T-cell (primary cell): Measurements from ENCODE around the gene REEP5. TPM values are rescaled to one million over a fixed set of nuclear protein-coding genes. Genes with fewer than 3 reads are reported as not detected.
"Not testable (repeated sequence)": the region's sequence is repeated elsewhere in the genome, so short reads cannot be mapped to it uniquely, and the experiment has no call there.

Experiments
- ATAC-seq, 4 experiments: fragments of 200-7000 bp in 3 of 4; fragments of 150-1000 bp in 1 of 4; cut with Tn5 transposase; replicated peaks in 1 of 4; 1 replicate in 3 of 4; 2 replicates in 1 of 4; pipeline ENCODE4 v1.10.0; 2021; ENCODE audit warnings: moderate library complexity in 3 of 4, mild to moderate bottlenecking in 2 of 4, moderate number of reproducible peaks in 1 of 4
- CTCF ChIA-PET, 2 donors: fragments of 300-600 bp; sonication (Branson Sonifier 250); formaldehyde crosslinking; loops; one replicate each; lab custom pipeline; 2022; ENCODE audit warnings: antibody characterized with exemption in 2 of 2; lab: Charles Lee
- POLR2A ChIA-PET, 2 donors: fragments of 300-600 bp; sonication (Branson Sonifier 250); formaldehyde crosslinking; loops; one replicate each; lab custom pipeline; 2022; ENCODE audit warnings: antibody characterized with exemption in 2 of 2; lab: Charles Lee
- DNase-seq, 35 experiments: peaks; one replicate each; pipeline versions ENCODE4 v3.0.0 to v3.0.0-alpha.2; 2013 to 2023
- H3K27ac ChIP-seq: one replicate; pipeline ENCODE4 v1.5.1; 2013; ENCODE audit warnings: low read length
- H3K27me3 ChIP-seq, 2 experiments: replicated peaks in 1 of 2; 1 replicate in 1 of 2; 2 replicates in 1 of 2; pipeline versions ENCODE4 v1.6.1 to v1.7.0; 2013; ENCODE audit warnings: low read length in 1 of 2, mixed read lengths in 1 of 2; ENCODE audit not compliant: control insufficient read depth in 2 of 2, insufficient read depth in 2 of 2; ENCODE audit errors: extremely low read depth in 1 of 2
- H3K36me3 ChIP-seq, 2 donors: 1 replicate in 1 of 2; 2 replicates in 1 of 2; pipeline versions ENCODE4 v1.6.1 to v1.7.0; 2013; ENCODE audit warnings: low read length in 1 of 2; ENCODE audit not compliant: control insufficient read depth in 2 of 2, insufficient read depth in 1 of 2; ENCODE audit errors: extremely low read depth in 1 of 2
- H3K4me1 ChIP-seq, 2 experiments: 1 replicate in 1 of 2; 2 replicates in 1 of 2; pipeline versions ENCODE4 v1.6.1 to v1.7.0; 2013; ENCODE audit warnings: low read length in 2 of 2, mixed read lengths in 1 of 2; ENCODE audit not compliant: insufficient read depth in 2 of 2, control insufficient read depth in 1 of 2; ENCODE audit errors: extremely low read depth in 1 of 2
- H3K4me3 ChIP-seq, 2 donors: 1 replicate in 1 of 2; 2 replicates in 1 of 2; pipeline versions ENCODE4 v1.5.1 to v1.7.0; 2013; ENCODE audit warnings: mild to moderate bottlenecking in 2 of 2, low read length in 1 of 2, moderate library complexity in 1 of 2; ENCODE audit not compliant: control insufficient read depth in 1 of 2; ENCODE audit errors: extremely low read depth in 1 of 2
- H3K9me3 ChIP-seq: 2 replicates; pipeline ENCODE4 v1.7.0; 2013
- H3K27ac Mint-ChIP-seq, 2 donors: one replicate each; pipeline ENCODE4 v1.8.0; 2020 to 2021; ENCODE audit warnings: mild to moderate bottlenecking in 2 of 2, mixed read lengths in 2 of 2
- H3K27me3 Mint-ChIP-seq, 2 donors: one replicate each; pipeline ENCODE4 v1.8.0; 2021 to 2022; ENCODE audit warnings: mixed read lengths in 2 of 2
- H3K36me3 Mint-ChIP-seq: one replicate; pipeline ENCODE4 v1.8.0; 2021; ENCODE audit warnings: mixed read lengths
- H3K4me1 Mint-ChIP-seq, 3 donors: one replicate each; pipeline ENCODE4 v1.8.0; 2020 to 2022; ENCODE audit warnings: mixed read lengths in 3 of 3, mild to moderate bottlenecking in 1 of 3
- H3K4me3 Mint-ChIP-seq, 3 donors: one replicate each; pipeline ENCODE4 v1.8.0; 2020 to 2022; ENCODE audit warnings: mild to moderate bottlenecking in 3 of 3, mixed read lengths in 3 of 3, moderate library complexity in 3 of 3
- H3K9me3 Mint-ChIP-seq, 3 donors: one replicate each; pipeline ENCODE4 v1.8.0; 2020 to 2022; ENCODE audit warnings: mixed read lengths in 3 of 3
- WGBS: methylation state at CpG from one replicate; pipeline ENCODE4 v1.1.5; 2013; ENCODE audit warnings: missing lambda C conversion rate; ENCODE audit not compliant: insufficient coverage; 5-methylcytosine and 5-hydroxymethylcytosine counted together
- total RNA-seq, 35 experiments: library from RNA in 6 of 35; stranded (reverse) in 6 of 35; fragments of 120-200 nt in 1 of 35; gene quantifications; one replicate each; pipeline versions ENCODE4 v1.2.1 to v1.2.4 and lab custom pipeline; 2013 to 2026

Gene REEP5
- total RNA-seq, 5 donors from 2014 or later (not counting 1 experiment from before 2014, with no cell fraction given) = 23.0 to 71.1 (median 53.2) TPM

DNA sequence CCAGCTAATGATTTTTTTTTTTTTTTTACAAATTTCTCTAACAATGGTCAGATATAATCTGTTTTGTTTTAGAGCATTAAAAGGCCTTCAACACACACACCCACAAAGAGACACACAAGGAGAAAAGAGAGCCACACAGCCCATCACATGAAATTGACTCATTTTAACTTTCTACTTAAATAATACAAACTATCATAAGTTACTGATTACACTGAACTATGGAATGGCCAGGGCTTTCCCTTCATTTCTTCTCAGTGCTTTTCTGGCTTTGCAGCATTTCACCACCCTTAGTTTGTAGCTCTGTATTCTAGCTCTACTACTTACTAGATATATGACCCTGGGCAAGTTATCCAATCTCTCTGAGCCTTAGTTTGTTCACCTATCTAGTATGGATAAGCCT lies 13.2 kb downstream of the REEP5 start:
- no peak overlapping the region for H3K27ac Mint-ChIP-seq
- no peak for ATAC-seq
- DNase-seq = no peak
- H3K9me3 Mint-ChIP-seq = no peaks in the 10 kb centered on the region
- H3K4me1 Mint-ChIP-seq = peaks cover 31 to 54% (median 44%) of the 10 kb centered on the region in 3 donors
- H3K36me3 Mint-ChIP-seq = peaks cover 35% of the 10 kb centered on the region
- Histone ChIP-seq H3K4me3 (no peak overlapping the region), H3K4me1 (no peaks in the 10 kb centered on the region), H3K27ac (no peak overlapping the region), H3K36me3 (peaks cover 0 to 35% of the 10 kb centered on the region in 2 donors), H3K9me3 (no peaks in the 10 kb centered on the region), H3K27me3 (no peaks in the 10 kb centered on the region)
- ChIA-PET POLR2A (interaction anchor here (0.5 to 1.0 kb wide), 4 partner anchors 11 to 67 kb away, joined by 4 to 5 read pairs (median 4); no protein-coding TSS in a partner anchor), CTCF (interaction anchor here in 1 of 2 donors (0.6 kb wide), 1 partner anchor 67 kb away, joined by 3 read pairs; no protein-coding TSS in a partner anchor)
- no peak overlapping the region for H3K4me3 Mint-ChIP-seq
- H3K27me3 Mint-ChIP-seq = no peaks in the 10 kb centered on the region

GRCh38 chr5:112907166-112907631 lies 14.8 kb downstream of the REEP5 start:
- Histone ChIP-seq H3K9me3 (no peaks in the 10 kb centered on the region), H3K4me1 (no peaks in the 10 kb centered on the region), H3K27ac (no peak overlapping the region), H3K4me3 (no peak overlapping the region), H3K27me3 (no peaks in the 10 kb centered on the region), H3K36me3 (peaks cover 0 to 30% of the 10 kb centered on the region in 2 donors)
- no peaks in the 10 kb centered on the region for H3K9me3 Mint-ChIP-seq
- no peak overlapping the region for H3K4me3 Mint-ChIP-seq
- POLR2A ChIA-PET = no interaction called here
- DNase-seq = no peak
- H3K36me3 Mint-ChIP-seq = peaks cover 33% of the 10 kb centered on the region
- 100% methylated on average over 1 of the region's 4 CpGs for WGBS
- H3K27ac Mint-ChIP-seq = peak overlapping the region; percentile 13 to 62
- no peaks in the 10 kb centered on the region for H3K27me3 Mint-ChIP-seq
- CTCF ChIA-PET = no interaction called here
- ATAC-seq = no peak
- H3K4me1 Mint-ChIP-seq = peaks cover 23 to 47% (median 38%) of the 10 kb centered on the region in 3 donors

DNA sequence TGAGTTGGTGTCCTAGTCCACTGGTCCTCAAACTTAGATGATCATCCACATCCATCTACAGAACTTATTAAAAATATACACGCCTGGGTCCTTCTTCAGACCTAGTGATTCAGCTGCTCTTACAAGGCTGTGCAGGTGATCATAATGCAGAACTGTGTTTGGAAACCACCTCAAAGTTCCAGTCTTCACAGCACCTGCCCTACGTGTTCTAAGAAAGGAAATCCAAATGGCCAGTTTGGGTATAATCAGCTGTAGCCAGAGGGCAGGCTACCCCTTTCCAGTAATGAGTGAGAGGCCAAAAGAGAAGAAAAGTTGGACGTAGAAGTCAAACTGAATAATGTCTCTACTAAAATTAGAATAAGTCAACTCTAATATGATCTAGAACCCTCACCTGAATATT lies 15.4 kb downstream of the REEP5 start:
- no peaks in the 10 kb centered on the region for H3K9me3 ChIP-seq
- H3K27me3 ChIP-seq = no peaks in the 10 kb centered on the region
- no peak overlapping the region for H3K27ac ChIP-seq
- Mint-ChIP-seq H3K27ac (peak overlapping the region in 1 of 2 donors; percentile 62), H3K9me3 (no peaks in the 10 kb centered on the region), H3K36me3 (peaks cover 34% of the 10 kb centered on the region), H3K4me3 (no peak overlapping the region), H3K4me1 (peaks cover 23 to 42% (median 35%) of the 10 kb centered on the region in 3 donors), H3K27me3 (no peaks in the 10 kb centered on the region)
- no peak for DNase-seq
- no peak for ATAC-seq
- 86% methylated on average over 1 of the region's 3 CpGs for WGBS
- ChIA-PET CTCF (no interaction called here), POLR2A (no interaction called here)
- H3K4me3 ChIP-seq = no peak overlapping the region
- H3K4me1 ChIP-seq = no peaks in the 10 kb centered on the region
- peaks cover 0 to 36% of the 10 kb centered on the region in 2 donors for H3K36me3 ChIP-seq

- not testable (repeated sequence) for H3K27me3 ChIP-seq, ATAC-seq, H3K4me1 ChIP-seq, H3K9me3 Mint-ChIP-seq, H3K27me3 Mint-ChIP-seq, H3K4me3 ChIP-seq, DNase-seq, H3K4me3 Mint-ChIP-seq, H3K9me3 ChIP-seq, H3K27ac ChIP-seq
- POLR2A ChIA-PET = interaction anchor here in 1 of 2 donors (0.9 kb wide), 1 partner anchor 72 kb away, joined by 4 read pairs; no protein-coding TSS in a partner anchor
- Mint-ChIP-seq H3K4me1 (peaks cover 11 to 34% (median 26%) of the 10 kb centered on the region in 3 donors), H3K27ac (peak overlapping the region in 1 of 2 donors; percentile 29), H3K36me3 (peaks cover 38% of the 10 kb centered on the region)
- CTCF ChIA-PET = interaction anchor here in 1 of 2 donors (1.0 kb wide), 1 partner anchor 15 kb away, joined by 3 read pairs; no protein-coding TSS in a partner anchor
- peaks cover 0 to 37% of the 10 kb centered on the region in 2 donors for H3K36me3 ChIP-seq
- 100% methylated on average over 1 of the region's 3 CpGs for WGBS
Measured at GRCh38 chr5:112904996-112905395, 17.0 kb downstream of the REEP5 start.

DNA sequence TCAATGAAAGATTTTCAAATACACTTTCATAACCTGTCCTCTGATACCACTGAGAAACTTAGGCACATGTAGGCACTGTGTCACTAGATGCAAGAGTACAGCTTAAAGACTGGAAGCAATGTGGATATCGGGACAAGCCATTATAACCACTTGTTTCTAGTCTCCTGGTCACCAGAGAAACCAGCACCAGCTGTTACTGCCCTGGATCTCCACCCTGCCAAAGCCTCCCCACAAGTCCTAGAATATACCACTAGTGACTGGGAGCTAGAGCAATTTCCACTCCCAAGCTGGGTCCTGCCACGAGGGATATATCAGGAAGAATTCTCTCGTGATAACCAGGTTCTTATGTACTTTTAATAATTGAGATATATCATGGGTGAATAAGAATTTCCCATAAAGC lies 19.5 kb downstream of the REEP5 start:
- Mint-ChIP-seq H3K36me3 (peaks cover 45% of the 10 kb centered on the region), H3K27me3 (no peaks in the 10 kb centered on the region), H3K9me3 (no peaks in the 10 kb centered on the region), H3K4me3 (no peak overlapping the region), H3K27ac (no peak overlapping the region), H3K4me1 (peaks cover 5 to 31% (median 29%) of the 10 kb centered on the region in 3 donors)
- no CpG with 5 or more reads among the region's 3 CpGs for WGBS
- DNase-seq = no peak
- peaks cover 6 to 37% of the 10 kb centered on the region in 2 donors for H3K36me3 ChIP-seq
- CTCF ChIA-PET = interaction anchor here (0.5 to 0.8 kb wide), 3 partner anchors 11 to 19 kb away, joined by 3 to 6 read pairs (median 4); partner anchors contain the start of gene REEP5 (in 1 of the 2)
- H3K4me1 ChIP-seq = no peaks in the 10 kb centered on the region
- no peak overlapping the region for H3K4me3 ChIP-seq
- H3K27ac ChIP-seq = no peak overlapping the region
- POLR2A ChIA-PET = no interaction called here
- no peak for ATAC-seq
- H3K9me3 ChIP-seq = no peaks in the 10 kb centered on the region
- H3K27me3 ChIP-seq = no peaks in the 10 kb centered on the region

DNA sequence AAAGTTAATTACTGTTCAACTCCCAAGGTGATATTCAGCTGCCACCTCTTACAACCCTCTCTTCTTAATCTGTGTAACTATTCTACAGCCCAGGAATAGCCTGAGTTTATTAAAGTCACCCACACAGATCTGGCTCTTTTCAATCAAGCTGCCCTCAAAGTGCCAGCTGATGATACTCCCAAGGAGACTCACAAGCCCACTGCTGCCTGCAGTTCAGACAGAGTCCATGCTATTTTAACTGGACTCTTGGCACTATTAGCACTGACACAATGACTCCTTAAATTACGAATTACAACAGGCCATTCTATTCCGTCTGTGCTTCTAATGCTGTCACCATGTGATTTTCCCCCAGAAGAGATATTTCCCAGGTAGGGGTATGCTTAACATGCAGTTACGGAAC lies 26.3 kb downstream of the REEP5 start:
- Histone ChIP-seq H3K27me3 (no peaks in the 10 kb centered on the region), H3K27ac (no peak overlapping the region), H3K4me1 (no peaks in the 10 kb centered on the region), H3K9me3 (no peaks in the 10 kb centered on the region), H3K36me3 (peaks cover 6 to 40% of the 10 kb centered on the region in 2 donors), H3K4me3 (no peak overlapping the region)
- CTCF ChIA-PET = interaction anchor here (0.5 to 0.8 kb wide), 4 partner anchors 23 to 452 kb away, joined by 3 to 9 read pairs (median 4); no protein-coding TSS in a partner anchor
- POLR2A ChIA-PET = interaction anchor here (1.0 to 1.3 kb wide), 2 partner anchors 13 to 26 kb away, joined by 3 to 5 read pairs; partner anchors contain the start of gene REEP5 (in 1 of the 2)
- no peak overlapping the region for H3K27ac Mint-ChIP-seq
- H3K27me3 Mint-ChIP-seq = no peaks in the 10 kb centered on the region
- ATAC-seq = no peak
- no peak for DNase-seq
- peaks cover 41% of the 10 kb centered on the region for H3K36me3 Mint-ChIP-seq
- H3K4me3 Mint-ChIP-seq = no peak overlapping the region
- H3K4me1 Mint-ChIP-seq = peaks cover 14 to 25% (median 23%) of the 10 kb centered on the region in 3 donors
- H3K9me3 Mint-ChIP-seq = no peaks in the 10 kb centered on the region
- 89% methylated on average over 1 of the region's 3 CpGs for WGBS
